Measurements from ENCODE around the gene ITGA2B. TPM values are rescaled to one million over a fixed set of nuclear protein-coding genes. Genes with fewer than 3 reads are reported as not detected.
A peak's percentile ranks its signal among the peaks of the same experiment; 100 is the strongest.

Gene ITGA2B
- total RNA-seq, 1 experiment from 2014 or later = 8.3 TPM

DNA sequence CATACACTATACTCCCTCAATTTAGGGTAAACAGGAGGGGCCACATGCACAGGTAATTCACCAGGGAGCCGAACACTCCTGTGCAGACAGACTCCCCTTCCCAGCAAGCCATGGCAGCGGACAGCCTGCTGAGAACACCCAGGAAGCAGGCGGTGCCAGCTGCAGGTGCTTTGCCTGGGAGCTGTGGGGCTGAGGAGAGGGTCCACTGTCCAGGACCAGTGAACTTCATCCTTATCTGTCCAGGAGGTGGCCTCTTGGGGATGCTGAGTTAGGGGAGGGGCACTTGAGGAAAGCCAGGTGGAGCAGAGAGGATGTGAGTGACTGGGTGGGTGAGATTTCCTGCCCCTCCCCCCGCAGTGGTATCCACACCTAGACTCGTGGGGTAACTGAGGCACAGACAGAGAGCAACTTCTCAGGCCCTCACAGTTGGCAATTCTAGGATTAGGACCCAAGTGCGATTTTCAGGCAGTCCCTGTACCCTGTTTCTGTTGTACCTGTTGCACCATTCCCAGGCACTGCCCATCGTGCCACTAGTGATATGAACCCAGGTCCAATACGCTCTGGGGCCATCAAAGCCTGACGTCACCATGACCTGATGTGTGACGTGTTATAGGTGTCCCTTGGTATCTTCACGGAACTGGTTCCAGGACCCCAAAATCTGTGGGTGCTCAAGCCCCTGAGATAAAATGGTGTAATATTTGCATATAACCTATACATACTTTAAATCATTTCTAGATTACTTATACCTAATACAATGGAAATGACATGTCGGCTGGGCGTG, 43.2 kb downstream of the ITGA2B start:
- TF ChIP-seq CTCF (conservative IDR thresholded peaks at IDR 0.05) = no peak
- no peak overlapping the region; a peak in 1 of 7 replicates for H3K27ac Mint-ChIP-seq
- peak; percentile 31 for DNase-seq
- H2BK120ac ChIP-seq (ENCODE audit: low read depth, low read length, poor library complexity, severe bottlenecking) = no peak overlapping the region
- H3K4me1 Mint-ChIP-seq = peaks cover 8% of the 10 kb centered on the region in 2 experiments
- no peaks in the 10 kb centered on the region for H3K79me1 ChIP-seq (ENCODE audit: insufficient read depth, low read depth, low read length, poor library complexity, severe bottlenecking)
- no peak overlapping the region for H4K8ac ChIP-seq (replicated peaks; ENCODE audit: insufficient read length, low read depth, low read length)
- H3K36me3 Mint-ChIP-seq (ENCODE audit: insufficient read depth in 1 of 3, low read depth in 3 of 3) = peaks cover 0 to 4% (median 3%) of the 10 kb centered on the region in 3 experiments; a peak in 4 of 7 replicates
- no peak overlapping the region for H2AK5ac ChIP-seq (ENCODE audit: insufficient read length, low read length)
- H3K4me2 ChIP-seq (ENCODE audit: insufficient read depth, insufficient read length, low read length) = peak overlapping the region; percentile 89
- H3K27me3 ChIP-seq (ENCODE audit: insufficient read depth, low read length) = no peaks in the 10 kb centered on the region
- no peaks in the 10 kb centered on the region for H3K9me3 Mint-ChIP-seq
- H3K14ac ChIP-seq (ENCODE audit: insufficient read depth, low read length) = no peak overlapping the region
- H4K91ac ChIP-seq (ENCODE audit: insufficient read length, low read depth, low read length) = no peak overlapping the region
- no CpG with 5 or more reads among the region's 13 CpGs for WGBS (ENCODE audit: extremely low coverage, insufficient read length, low lambda C conversion rate)
- no peak overlapping the region for H4K5ac ChIP-seq (ENCODE audit: insufficient read length, low read depth, low read length)
- H3K9ac ChIP-seq (ENCODE audit: extremely low read depth, insufficient read length, low read length) = no peak overlapping the region
- no peak overlapping the region for H2AFZ ChIP-seq (ENCODE audit: low read length)
- peaks cover 23% of the 10 kb centered on the region for H3K27me3 Mint-ChIP-seq (ENCODE audit: low read depth)
- no peak overlapping the region for H3K18ac ChIP-seq (ENCODE audit: insufficient read length, low read depth, low read length)
- peaks cover 5% of the 10 kb centered on the region for H3K23me2 ChIP-seq (ENCODE audit: insufficient read length, low read depth, low read length, poor library complexity, severe bottlenecking)
- H3K9me3 ChIP-seq (ENCODE audit: control insufficient read depth, low read depth, low read length) = no peaks in the 10 kb centered on the region
- no peak overlapping the region for H3T11ph ChIP-seq (ENCODE audit: low read length)
- H2BK15ac ChIP-seq (ENCODE audit: low read depth, low read length) = no peak overlapping the region
- H2BK5ac ChIP-seq (ENCODE audit: insufficient read length, low read length) = no peak overlapping the region
- no peak overlapping the region for H3K23ac ChIP-seq (ENCODE audit: insufficient read length, low read depth, low read length)
- H3K4me1 ChIP-seq (ENCODE audit: insufficient read depth, low read length) = no peaks in the 10 kb centered on the region
- no peak overlapping the region for H3K27ac ChIP-seq (ENCODE audit: insufficient read length, low read depth, low read length)
- H2BK20ac ChIP-seq (ENCODE audit: low read depth, low read length, poor library complexity, severe bottlenecking) = no peak overlapping the region
- H3K79me2 ChIP-seq (ENCODE audit: insufficient read depth, low read length) = no peaks in the 10 kb centered on the region
- H3K4ac ChIP-seq (ENCODE audit: low read depth, low read length) = no peak overlapping the region
- H3K4me3 Mint-ChIP-seq = peak overlapping the region; percentile 82 to 94
- no peak overlapping the region for H3K56ac ChIP-seq (ENCODE audit: insufficient read length, low read depth, low read length)
- no peaks in the 10 kb centered on the region for H4K20me1 ChIP-seq (ENCODE audit: control insufficient read depth, insufficient read depth, insufficient read length)
- H2BK12ac ChIP-seq (ENCODE audit: insufficient read length, low read depth, low read length) = no peak overlapping the region

Data from H9 (cell line).